Left lung (tissue), 10 donors: Measurements from ENCODE around the gene UBE2D2. TPM values are rescaled to one million over a fixed set of nuclear protein-coding genes. Genes with fewer than 3 reads are reported as not detected.
A peak's percentile ranks its signal among the peaks of the same experiment; 100 is the strongest.

ENCODE experiments used
- ATAC-seq: fragments of 200-7000 bp; cut with Tn5 transposase; one replicate; pipeline ENCODE4 v1.9.1; 2020; ENCODE audit warnings: moderate library complexity
- DNase-seq, 4 donors: peaks; one replicate each; pipeline ENCODE4 v3.0.0-alpha.2; 2013 to 2020
- H3K27ac ChIP-seq, 2 donors: fragments of 200-600 bp; sonication (generic) in 1 of 2; one replicate each; pipeline versions ENCODE4 v1.5.0 to v1.8.0; 2020 to 2021
- H3K27me3 ChIP-seq, 2 donors: fragments of 200-600 bp; sonication (generic) in 1 of 2; one replicate each; pipeline versions ENCODE4 v1.5.0 to v1.8.0; 2020 to 2021
- H3K36me3 ChIP-seq, 2 donors: fragments of 200-600 bp; sonication (generic) in 1 of 2; one replicate each; pipeline versions ENCODE4 v1.5.0 to v1.8.0; 2020 to 2021
- H3K4me1 ChIP-seq, 2 donors: fragments of 200-600 bp; one replicate each; pipeline ENCODE4 v1.8.0; 2021
- H3K4me3 ChIP-seq, 2 donors: fragments of 200-600 bp; sonication (generic) in 1 of 2; one replicate each; pipeline versions ENCODE4 v1.5.0 to v1.8.0; 2020 to 2021; ENCODE audit warnings: mild to moderate bottlenecking in 1 of 2
- H3K9me3 ChIP-seq, 2 donors: fragments of 200-600 bp; sonication (generic) in 1 of 2; one replicate each; pipeline versions ENCODE4 v1.5.0 to v1.8.0; 2020 to 2021
- CTCF ChIP-seq, 2 donors: fragments of 200-600 bp; sonication (generic) in 1 of 2; IDR thresholded peaks; one replicate each; pipeline versions ENCODE4 v1.5.0 to v1.8.0; 2021; ENCODE audit warnings: antibody characterized with exemption in 2 of 2
- intact Hi-C, 2 donors: fragments of 100-400 bp; cut with DNase I; formaldehyde crosslinking; loops; one replicate each; pipeline versions ENCODE4 v1.11.2 to v1.14.2; 2022
- polyA plus RNA-seq, 6 donors: library from polyadenylated mRNA; unstranded; fragments of 120-200 nt; gene quantifications; one replicate each; pipeline ENCODE4 v1.2.1, GENCODE V29; 2013; ENCODE audit not compliant: insufficient read length in 6 of 6
- total RNA-seq, 2 donors: library from RNA; stranded (reverse); fragmentation: NEBNext Ultra II Directional; extraction: Animal tissue kit (Norgen Biotek cat#: 25700); gene quantifications; one replicate each; pipeline ENCODE4 v1.2.1, GENCODE V29; 2021
- donor health status: DM: no; HTN: yes; CAD: no.
- donor health status: DM: no; HTN: no; CAD: no.

Gene UBE2D2
- total and polyA plus RNA-seq, 8 donors, result 122 to 160 (median 145) TPM

GRCh38 chr5:139562847-139563246, 1.7 kb downstream of the UBE2D2 start:
- H3K4me3 ChIP-seq, result peak overlapping the region; percentile 77 to 85
- intact Hi-C loops, result no loop called here
- no peaks in the 10 kb centered on the region for H3K27me3 ChIP-seq
- ATAC-seq (no peak), DNase-seq (no peak)
- no peaks in the 10 kb centered on the region for H3K9me3 ChIP-seq
- no peak overlapping the region for H3K27ac ChIP-seq
- H3K36me3 ChIP-seq, result peaks cover 0 to 5% of the 10 kb centered on the region in 2 donors
- no peak for TF ChIP-seq CTCF (IDR thresholded peaks at IDR 0.05)
- peaks cover 32 to 56% of the 10 kb centered on the region in 2 donors for H3K4me1 ChIP-seq

GRCh38 chr5:139565411-139566305, 4.5 kb downstream of the UBE2D2 start:
- peaks cover 32 to 73% of the 10 kb centered on the region in 2 donors for H3K4me1 ChIP-seq
- TF ChIP-seq CTCF (IDR thresholded peaks at IDR 0.05), result no peak
- peak overlapping the region; percentile 58 to 64 for H3K27ac ChIP-seq
- H3K36me3 ChIP-seq, result peaks cover 0 to 20% of the 10 kb centered on the region in 2 donors
- H3K27me3 ChIP-seq, result no peaks in the 10 kb centered on the region
- H3K9me3 ChIP-seq, result no peaks in the 10 kb centered on the region
- intact Hi-C loops, result no loop called here
- ATAC-seq (peak; percentile 32), DNase-seq (peak in 2 of 4 donors; percentile 36)
- H3K4me3 ChIP-seq, result no peak overlapping the region

GRCh38 chr5:139566611-139567010, 5.5 kb downstream of the UBE2D2 start:
- intact Hi-C loops, result no loop called here
- Histone ChIP-seq H3K4me1 (peaks cover 32 to 79% of the 10 kb centered on the region in 2 donors), H3K9me3 (no peaks in the 10 kb centered on the region), H3K27me3 (no peaks in the 10 kb centered on the region), H3K27ac (peak overlapping the region in 1 of 2 donors; percentile 64), H3K4me3 (no peak overlapping the region), H3K36me3 (peaks cover 0 to 22% of the 10 kb centered on the region in 2 donors)
- no peak for TF ChIP-seq CTCF (IDR thresholded peaks at IDR 0.05)
- DNase-seq (no peak), ATAC-seq (no peak)

GRCh38 chr5:139569270-139569955, 8.3 kb downstream of the UBE2D2 start:
- no peak overlapping the region for H3K4me3 ChIP-seq
- no peaks in the 10 kb centered on the region for H3K27me3 ChIP-seq
- no peak for DNase-seq
- intact Hi-C loops, result no loop called here
- no peaks in the 10 kb centered on the region for H3K9me3 ChIP-seq
- peaks cover 21 to 76% of the 10 kb centered on the region in 2 donors for H3K4me1 ChIP-seq
- no peak for TF ChIP-seq CTCF (IDR thresholded peaks at IDR 0.05)
- peak overlapping the region in 1 of 2 donors; percentile 13 for H3K27ac ChIP-seq
- no peak for ATAC-seq
- peaks cover 0 to 29% of the 10 kb centered on the region in 2 donors for H3K36me3 ChIP-seq

- intact Hi-C loops, result no loop called here
- Histone ChIP-seq H3K4me3 (no peak overlapping the region), H3K27me3 (no peaks in the 10 kb centered on the region), H3K36me3 (peaks cover 0 to 29% of the 10 kb centered on the region in 2 donors), H3K9me3 (no peaks in the 10 kb centered on the region), H3K4me1 (peaks cover 4 to 71% of the 10 kb centered on the region in 2 donors), H3K27ac (peak overlapping the region in 1 of 2 donors; percentile 14)
- DNase-seq, result no peak
- TF ChIP-seq CTCF (IDR thresholded peaks at IDR 0.05), result no peak
- ATAC-seq, result no peak
Measured at GRCh38 chr5:139571543-139571942, 10.4 kb downstream of the UBE2D2 start.
